ENCODE measurements around the gene TMEM74B.
"Not testable (repeated sequence)": the region's sequence is repeated elsewhere in the genome, so short reads cannot be mapped to it uniquely, and the experiment has no call there.

The TMEM74B gene

DNA sequence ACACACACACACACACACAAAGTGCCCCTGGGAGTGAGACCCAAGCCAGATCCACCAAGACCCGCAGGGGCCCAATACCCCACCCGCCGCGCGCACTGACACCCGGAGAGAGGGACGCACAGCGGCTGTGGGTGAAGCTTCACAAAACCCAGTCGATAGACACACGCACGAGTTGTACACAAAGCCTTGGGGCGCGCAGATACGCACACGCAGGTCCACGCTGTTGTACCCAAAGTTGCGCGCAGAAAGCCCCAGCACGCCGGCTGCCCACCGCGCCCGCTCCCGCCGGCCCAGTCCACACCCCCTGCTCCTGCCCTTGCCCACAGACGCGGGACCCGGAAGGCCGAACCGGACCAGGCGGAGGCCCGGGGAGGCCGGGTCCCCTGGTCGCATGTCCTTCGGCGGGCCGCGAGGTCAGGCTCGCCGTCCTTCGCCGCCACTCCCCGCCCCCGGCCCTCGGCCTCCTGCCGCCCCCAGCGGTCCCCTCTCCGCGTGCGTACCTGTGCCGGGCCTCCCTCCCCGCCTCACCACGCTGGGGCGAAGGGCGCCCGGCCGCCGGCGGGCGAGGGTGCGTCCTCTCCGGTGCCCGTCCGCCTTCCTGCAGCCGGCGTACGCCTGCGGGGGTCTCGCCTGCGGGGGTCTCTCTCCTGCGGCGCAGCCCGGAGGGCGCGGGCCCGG, at the start of gene TMEM74B:
TMEM74B (minus strand) TSS at position 344 of the 678 bp plus-strand sequence. CDS start 1,180 bp downstream, outside the sequence.
- DNase-seq (ENCODE audit: low spot score) = no peak

DNA sequence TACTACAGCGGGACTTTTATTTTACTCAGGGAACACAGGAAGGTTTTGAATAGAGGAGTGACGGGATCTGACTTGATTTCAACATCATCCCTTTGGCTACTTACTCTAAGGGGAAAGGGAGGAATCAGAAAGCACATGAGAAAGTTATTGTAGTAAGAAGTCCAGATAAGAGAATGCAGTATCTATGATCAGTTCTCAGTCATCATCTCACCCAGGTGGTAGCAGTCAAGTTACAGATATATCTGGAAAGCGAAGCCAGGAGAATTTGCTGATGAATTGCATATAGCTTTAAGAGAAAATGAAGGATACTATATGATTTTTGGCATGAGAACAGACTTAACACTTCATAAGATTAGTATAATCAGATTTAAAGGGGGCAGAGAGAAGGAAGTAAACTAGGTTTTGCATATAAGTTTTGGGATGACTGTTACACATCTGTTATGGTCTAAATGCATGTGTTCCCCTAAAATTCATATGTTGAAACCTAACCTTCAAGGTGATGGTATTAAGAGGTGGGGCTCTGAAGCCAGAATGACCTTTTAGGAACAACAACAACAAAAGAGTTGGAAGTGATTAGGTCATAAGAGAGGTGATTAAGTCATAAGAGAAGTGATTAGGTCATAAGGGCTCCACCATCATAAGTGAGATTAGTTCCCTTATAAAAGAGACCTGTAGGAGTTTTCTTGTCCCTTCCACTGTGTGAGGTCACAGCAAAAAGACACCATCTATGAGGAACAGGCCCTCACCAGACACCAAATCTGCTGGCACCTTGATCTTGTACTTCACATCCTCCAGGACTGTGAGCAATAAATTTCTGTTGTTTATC, 47.7 kb upstream of the TMEM74B start:
- no peak for DNase-seq (ENCODE audit: low spot score)

DNA sequence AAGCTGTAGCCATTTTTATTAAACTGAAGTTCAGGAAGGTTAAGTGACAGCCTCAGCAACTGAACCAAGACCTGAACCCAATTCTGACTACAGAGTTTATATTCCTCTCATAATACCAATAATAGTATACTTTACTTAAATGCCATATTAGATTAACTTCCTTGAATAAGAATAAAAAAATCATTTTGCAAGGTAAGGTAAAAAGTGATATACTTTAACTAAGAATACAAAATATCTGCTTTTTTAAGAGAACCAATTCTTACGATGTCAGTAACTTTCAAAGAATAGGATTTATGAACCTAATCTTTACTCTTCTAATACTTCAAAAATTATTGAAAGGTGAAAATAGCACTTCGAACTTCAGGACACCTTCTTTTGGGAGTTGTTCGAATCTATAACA, 44.8 kb upstream of the TMEM74B start:
- DNase-seq (ENCODE audit: low spot score) = no peak

GRCh38 chr20:1225783-1226654, 41.2 kb upstream of the TMEM74B start, which contains the start of gene RAD21L1:
Gene RAD21L1, plus strand, starts transcription at chr20:1226044. Its CDS starts 2,410 bp downstream, at chr20:1228454.
- DNase-seq (ENCODE audit: low spot score) = peak; percentile 73

- no peak for DNase-seq (ENCODE audit: low spot score)
These were observed 40.5 kb upstream of the TMEM74B start for GRCh38 chr20:1225263-1225782.

DNA sequence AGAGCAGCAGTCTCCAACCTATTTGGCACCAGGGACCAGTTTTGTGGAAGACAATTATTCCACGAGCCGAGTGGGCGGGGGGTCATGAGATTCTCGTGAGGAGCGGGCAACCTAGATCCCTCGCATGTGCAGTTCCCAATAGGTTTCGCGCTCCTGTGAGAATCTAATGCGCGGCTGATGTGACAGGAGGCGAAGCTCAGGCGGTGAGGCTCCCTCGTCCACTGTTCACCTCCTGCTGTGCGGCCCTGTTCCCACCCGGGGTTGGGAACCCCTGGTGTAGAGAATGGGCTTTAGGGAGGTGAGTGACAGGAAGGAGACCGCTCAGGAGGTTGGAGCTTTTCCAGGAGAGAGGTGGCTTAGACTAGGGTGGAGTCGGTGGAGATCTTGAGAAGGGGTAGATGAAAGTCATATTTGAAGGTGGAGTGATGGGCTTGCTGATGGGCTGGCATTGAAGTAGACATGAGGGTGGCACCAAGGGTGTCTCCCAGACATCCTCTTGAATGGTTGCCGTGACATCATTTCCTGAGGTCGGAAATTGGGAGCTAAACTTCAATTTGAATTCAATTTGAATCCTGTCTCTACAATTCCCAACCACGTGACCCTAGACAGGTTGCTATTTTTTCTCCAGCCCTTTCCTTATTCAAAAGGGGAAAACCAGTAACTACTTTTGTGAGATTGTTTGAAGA, 39.6 kb upstream of the TMEM74B start:
- DNase-seq (ENCODE audit: low spot score) = peak; percentile 4

DNA sequence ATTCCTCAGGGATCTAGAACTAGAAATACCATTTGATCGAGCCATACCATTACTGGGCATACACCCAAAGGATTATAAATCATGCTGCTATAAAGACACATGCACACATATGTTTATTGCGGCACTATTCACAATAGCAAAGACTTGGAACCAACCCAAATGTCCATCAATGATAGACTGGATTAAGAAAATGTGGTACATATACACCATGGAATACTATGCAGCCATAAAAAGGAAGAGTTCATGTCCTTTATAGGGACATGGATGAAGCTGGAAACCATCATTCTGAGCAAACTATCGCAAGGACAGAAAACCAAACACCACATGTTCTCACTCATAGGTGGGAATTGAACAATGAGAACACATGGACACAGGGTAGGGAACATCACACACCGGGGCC, 38.0 kb upstream of the TMEM74B start:
- DNase-seq (ENCODE audit: low spot score) = not testable (repeated sequence)

- not testable (repeated sequence) for DNase-seq (ENCODE audit: low spot score)
These were observed 32.0 kb upstream of the TMEM74B start for GRCh38 chr20:1216527-1217427.

DNA sequence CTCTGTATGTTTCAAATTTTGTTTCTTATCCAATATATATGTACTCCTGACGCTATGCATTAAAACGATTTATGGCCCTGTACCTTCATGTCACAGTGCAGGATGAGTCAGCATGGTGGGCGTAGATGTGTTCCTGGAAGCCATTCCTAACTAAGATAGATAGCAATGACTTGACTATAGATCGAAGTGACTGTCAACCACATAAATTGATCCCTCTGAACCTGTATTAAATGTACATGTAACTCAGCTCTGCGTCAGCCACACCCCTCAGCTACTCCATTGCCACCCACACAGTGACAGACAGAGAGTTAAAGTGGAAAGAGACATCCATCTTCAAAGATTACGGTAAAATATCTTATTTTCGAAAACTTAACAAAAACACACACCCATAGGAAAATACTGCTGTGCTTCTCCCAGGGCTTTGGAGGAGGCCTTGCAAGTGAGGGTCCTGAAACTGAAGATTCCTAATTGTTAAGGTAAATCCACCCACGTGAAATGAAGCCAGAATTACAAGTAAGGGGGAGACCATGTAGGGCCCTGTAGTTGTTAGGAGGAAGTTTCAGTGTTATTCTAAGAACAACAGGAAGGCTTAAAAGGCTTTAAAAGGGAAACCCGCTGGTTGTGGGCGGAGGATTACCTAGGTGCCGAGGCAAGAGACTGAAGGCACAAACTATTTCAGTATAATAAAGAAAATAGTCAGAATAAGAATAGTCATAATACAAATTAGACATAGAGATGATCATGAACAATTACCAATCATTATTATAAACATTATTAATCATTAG, 30.8 kb upstream of the TMEM74B start:
- DNase-seq (ENCODE audit: low spot score) = peak; percentile 30

GRCh38 chr20:1214838-1215261, 30.1 kb upstream of the TMEM74B start:
- DNase-seq (ENCODE audit: low spot score) = no peak

GRCh38 chr20:1212607-1213396, 28.0 kb upstream of the TMEM74B start:
- DNase-seq (ENCODE audit: low spot score) = peak; percentile 70

DNA sequence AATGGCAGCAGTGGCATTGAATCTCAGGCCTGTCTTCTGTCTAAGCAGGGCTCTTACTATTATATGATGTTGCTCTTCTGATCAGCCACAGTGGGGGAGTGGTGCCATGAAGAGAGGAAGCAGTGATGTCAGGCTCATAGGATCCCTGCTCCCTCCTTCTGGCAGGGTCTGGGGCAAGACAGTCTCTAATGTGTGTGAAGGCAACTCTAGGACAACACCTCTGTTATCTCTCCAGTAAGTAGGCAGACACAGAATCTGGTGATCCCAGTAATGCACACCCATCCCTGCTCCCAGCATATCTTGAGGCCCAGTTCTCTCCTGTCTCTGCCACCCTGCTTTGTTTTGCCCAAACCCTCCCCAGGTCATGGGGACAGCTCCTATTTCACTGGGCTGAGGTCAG, 27.2 kb upstream of the TMEM74B start:
- no peak for DNase-seq (ENCODE audit: low spot score)

- DNase-seq (ENCODE audit: low spot score) = no peak
These were observed 25.7 kb upstream of the TMEM74B start for GRCh38 chr20:1210501-1210900.

GRCh38 chr20:1209447-1210387, 24.9 kb upstream of the TMEM74B start:
- no peak for DNase-seq (ENCODE audit: low spot score)

- DNase-seq (ENCODE audit: low spot score) = no peak
These were observed 22.6 kb upstream of the TMEM74B start for GRCh38 chr20:1207293-1207878.

- no peak for DNase-seq (ENCODE audit: low spot score)
These were observed 21.8 kb upstream of the TMEM74B start for GRCh38 chr20:1206366-1207148.

All from CD4-positive, alpha-beta T cell treated with Interleukin-2 at 100 ng/mL for 4 hours (primary cell).